LNCAP (cell line): ENCODE results near the gene RASSF7.

ENCODE experiments used
- TF ChIP-seq, protein P1 (sequence below): fragments of 450-650 bp; IDR thresholded peaks from 2 replicates; pipeline ENCODE4 v1.5.1; 2017; ENCODE audit warnings: mild to moderate bottlenecking

Gene RASSF7

DNA sequence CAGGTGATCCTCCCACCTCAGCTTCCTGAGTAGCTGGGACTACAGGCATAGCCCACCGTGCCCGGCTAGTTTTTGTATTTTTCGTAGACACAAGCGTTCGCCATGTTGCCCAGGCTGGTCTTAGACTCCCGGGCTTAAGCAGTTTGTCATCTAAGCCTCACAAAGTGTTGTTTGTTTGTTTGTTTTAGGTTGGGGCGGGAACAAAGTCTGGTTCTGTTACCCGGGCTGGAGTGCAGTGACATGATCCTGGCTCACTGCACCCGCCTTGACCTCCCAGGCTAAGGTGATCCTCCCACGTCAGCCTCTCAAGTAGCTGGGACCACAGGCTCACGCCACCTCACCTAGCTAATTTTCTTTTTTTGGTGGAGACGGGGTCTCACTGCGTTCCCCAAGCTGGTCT is 42.4 kb downstream of the RASSF7 start:
- TF ChIP-seq, protein P1, sequence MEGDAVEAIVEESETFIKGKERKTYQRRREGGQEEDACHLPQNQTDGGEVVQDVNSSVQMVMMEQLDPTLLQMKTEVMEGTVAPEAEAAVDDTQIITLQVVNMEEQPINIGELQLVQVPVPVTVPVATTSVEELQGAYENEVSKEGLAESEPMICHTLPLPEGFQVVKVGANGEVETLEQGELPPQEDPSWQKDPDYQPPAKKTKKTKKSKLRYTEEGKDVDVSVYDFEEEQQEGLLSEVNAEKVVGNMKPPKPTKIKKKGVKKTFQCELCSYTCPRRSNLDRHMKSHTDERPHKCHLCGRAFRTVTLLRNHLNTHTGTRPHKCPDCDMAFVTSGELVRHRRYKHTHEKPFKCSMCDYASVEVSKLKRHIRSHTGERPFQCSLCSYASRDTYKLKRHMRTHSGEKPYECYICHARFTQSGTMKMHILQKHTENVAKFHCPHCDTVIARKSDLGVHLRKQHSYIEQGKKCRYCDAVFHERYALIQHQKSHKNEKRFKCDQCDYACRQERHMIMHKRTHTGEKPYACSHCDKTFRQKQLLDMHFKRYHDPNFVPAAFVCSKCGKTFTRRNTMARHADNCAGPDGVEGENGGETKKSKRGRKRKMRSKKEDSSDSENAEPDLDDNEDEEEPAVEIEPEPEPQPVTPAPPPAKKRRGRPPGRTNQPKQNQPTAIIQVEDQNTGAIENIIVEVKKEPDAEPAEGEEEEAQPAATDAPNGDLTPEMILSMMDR: no peak

DNA sequence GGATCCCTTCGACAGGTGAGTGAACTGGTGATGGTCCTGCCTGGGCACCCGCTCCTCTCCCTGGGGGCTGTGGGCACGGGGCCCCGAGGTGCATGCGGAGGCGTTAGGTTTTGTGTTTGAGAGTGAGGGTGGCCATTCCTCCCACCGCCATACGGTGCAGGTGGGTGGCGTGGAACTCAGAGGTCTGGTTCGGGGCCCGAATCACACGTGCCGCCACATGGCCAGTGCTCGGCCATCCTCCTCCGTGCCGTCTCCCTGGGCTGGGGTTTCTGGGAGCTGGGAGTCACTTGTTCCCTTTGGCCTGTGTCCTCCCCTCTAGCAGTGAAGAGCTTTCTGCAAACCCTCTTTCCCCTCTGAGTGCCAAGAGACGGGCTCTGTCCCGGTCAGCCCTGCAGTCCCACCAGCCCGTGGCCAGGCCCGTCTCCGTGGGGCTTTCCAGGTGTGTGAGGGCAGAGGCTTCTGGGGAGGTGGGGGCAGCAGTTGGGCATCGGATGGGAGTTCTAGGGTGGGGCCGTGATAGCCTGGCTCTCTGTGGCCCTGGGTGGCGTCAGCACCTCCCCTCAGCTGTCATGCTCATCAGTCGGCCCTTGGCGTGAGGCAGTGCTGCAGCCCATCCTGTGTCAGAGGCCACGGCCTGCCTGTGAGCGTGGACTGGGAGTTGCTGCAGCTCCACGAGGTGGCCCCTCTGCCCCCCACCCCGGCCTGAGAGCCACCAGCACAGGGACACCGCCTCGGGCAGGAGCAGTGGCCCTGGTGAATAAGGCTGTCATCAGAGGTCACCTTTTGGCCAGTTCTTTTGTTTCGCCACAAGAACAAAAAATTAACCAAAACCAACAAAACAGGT is 44.7 kb downstream of the RASSF7 start:
- TF ChIP-seq, protein P1: no peak

DNA sequence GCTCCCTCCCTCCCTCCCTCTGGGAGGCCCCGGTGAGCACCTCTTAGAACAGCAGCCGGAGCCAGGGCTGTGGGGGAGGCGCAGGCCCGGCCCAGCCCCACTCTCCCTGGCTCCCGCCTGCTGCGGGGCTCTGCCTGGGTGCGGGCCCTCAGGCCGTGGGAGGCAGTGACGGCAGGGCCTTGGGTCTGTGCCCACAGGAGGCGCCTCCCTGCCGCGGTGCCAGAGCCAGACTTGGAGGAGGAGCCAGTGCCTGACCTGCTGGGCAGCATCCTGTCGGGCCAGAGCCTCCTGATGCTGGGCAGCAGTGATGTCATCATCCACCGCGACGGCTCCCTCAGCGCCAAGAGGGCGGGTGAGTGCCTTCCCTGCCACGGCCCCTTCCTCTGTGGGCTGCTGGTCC is 45.5 kb downstream of the RASSF7 start:
- TF ChIP-seq, protein P1: no peak

DNA sequence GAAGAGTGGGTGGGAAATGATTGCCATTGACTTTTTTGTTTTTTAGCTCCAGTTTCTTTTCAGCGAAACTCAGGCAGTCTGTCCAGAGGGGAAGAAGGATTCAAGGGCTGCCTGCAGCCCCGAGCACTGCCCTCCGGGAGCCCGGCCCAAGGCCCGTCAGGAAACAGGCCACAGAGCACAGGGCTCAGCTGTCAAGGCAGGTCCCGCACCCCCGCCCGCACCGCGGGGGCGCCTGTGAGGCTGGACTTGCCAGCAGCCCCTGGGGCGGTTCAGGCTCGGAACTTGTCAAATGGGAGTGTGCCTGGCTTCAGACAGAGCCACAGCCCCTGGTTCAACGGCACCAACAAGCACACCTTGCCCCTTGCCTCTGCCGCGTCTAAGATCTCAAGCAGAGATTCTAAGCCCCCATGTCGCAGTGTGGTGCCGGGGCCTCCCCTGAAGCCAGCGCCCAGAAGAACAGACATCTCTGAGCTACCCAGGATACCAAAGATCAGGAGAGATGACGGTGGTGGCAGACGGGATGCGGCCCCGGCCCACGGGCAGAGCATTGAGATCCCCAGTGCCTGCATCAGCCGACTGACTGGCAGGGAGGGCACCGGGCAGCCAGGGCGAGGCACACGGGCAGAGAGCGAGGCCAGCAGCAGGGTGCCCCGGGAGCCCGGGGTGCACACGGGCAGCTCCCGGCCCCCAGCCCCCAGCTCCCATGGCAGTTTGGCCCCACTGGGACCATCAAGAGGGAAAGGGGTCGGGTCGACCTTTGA is 46.4 kb downstream of the RASSF7 start:
- TF ChIP-seq, protein P1: no peak

DNA sequence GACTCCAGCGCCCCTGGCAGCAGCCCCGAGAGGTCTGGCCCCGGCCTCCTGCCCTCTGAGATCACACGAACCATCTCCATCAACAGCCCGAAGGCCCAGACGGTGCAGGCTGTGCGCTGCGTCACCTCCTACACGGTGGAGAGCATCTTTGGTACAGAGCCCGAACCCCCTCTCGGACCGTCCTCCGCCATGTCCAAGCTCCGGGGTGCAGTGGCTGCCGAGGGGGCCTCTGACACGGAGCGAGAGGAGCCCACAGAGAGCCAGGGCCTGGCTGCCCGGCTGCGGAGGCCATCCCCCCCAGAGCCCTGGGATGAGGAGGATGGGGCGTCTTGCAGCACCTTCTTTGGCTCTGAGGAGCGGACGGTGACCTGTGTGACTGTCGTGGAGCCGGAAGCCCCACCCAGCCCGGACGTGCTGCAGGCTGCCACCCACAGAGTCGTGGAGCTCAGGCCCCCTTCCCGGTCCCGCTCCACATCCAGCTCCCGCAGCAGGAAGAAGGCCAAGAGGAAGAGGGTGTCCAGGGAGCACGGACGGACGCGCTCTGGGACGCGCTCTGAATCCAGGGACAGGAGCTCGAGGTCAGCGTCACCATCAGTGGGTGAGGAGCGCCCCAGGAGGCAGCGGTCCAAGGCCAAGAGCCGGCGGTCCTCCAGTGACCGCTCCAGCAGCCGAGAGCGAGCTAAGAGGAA is 47.3 kb downstream of the RASSF7 start:
- TF ChIP-seq, protein P1: no peak

DNA sequence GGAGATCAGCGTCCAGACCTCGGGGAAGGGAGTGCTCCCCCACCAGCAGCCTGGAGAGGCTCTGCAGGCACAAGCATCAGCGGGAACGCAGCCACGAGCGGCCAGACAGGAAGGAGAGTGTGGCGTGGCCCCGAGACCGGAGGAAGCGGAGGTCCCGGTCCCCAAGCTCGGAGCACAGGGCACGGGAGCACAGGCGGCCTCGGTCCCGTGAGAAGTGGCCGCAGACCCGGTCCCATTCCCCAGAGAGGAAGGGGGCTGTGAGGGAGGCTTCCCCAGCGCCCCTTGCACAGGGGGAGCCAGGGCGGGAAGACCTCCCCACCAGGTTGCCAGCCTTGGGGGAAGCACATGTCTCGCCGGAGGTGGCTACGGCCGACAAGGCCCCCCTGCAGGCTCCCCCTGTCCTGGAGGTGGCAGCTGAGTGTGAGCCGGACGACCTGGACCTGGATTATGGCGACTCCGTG is 48.1 kb downstream of the RASSF7 start:
- TF ChIP-seq, protein P1: no peak

DNA sequence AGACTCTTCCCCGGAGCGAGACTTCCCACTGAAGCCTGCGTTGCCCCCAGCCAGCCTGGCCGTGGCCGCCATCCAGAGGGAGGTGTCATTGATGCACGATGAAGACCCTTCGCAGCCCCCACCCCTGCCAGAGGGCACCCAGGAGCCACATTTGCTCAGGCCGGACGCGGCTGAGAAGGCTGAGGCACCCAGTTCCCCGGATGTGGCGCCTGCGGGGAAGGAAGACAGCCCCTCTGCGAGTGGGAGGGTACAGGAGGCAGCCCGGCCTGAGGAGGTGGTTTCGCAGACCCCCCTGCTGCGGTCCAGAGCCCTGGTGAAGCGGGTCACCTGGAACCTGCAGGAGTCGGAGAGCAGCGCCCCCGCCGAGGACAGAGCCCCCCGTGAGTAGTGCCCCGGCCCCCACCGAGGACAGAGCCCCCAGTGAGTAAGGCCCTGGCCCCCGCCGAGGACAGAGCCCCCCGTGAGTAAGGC is 48.6 kb downstream of the RASSF7 start:
- TF ChIP-seq, protein P1: no peak
